ENCODE measurements around the gene RAI1. TPM values are rescaled to one million over a fixed set of nuclear protein-coding genes. Genes with fewer than 3 reads are reported as not detected.
"Not testable (repeated sequence)": the region's sequence is repeated elsewhere in the genome, so short reads cannot be mapped to it uniquely, and the experiment has no call there.

The RAI1 gene
- total RNA-seq, 1 donor from 2014 or later = 29.2 TPM

DNA sequence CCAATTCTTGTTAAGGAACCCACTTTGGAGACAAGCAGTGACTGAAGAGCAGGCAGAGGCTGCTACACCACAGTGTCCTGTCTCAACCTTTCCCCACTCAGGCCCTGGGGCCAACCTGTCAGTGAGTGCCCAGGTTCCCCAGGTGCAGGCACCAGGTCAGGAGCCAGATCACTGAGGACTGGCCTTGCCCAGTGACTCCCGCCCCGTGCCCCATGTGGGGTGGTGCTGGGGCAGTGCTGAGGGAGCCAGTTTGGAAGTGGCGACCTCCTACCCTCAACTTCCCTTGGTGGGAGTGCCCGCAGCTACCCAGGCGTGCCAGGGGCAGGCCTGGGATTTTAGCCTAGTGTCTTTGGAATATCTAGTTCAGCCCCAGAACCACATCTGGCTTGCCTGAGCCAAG lies 126.2 kb downstream of the RAI1 start:
- no peak for TF ChIP-seq POLR2AphosphoS5 (IDR thresholded peaks at IDR 0.05; ENCODE audit: insufficient read depth in 1 of 2, low read depth in 1 of 2)
- TF ChIP-seq, protein P1, sequence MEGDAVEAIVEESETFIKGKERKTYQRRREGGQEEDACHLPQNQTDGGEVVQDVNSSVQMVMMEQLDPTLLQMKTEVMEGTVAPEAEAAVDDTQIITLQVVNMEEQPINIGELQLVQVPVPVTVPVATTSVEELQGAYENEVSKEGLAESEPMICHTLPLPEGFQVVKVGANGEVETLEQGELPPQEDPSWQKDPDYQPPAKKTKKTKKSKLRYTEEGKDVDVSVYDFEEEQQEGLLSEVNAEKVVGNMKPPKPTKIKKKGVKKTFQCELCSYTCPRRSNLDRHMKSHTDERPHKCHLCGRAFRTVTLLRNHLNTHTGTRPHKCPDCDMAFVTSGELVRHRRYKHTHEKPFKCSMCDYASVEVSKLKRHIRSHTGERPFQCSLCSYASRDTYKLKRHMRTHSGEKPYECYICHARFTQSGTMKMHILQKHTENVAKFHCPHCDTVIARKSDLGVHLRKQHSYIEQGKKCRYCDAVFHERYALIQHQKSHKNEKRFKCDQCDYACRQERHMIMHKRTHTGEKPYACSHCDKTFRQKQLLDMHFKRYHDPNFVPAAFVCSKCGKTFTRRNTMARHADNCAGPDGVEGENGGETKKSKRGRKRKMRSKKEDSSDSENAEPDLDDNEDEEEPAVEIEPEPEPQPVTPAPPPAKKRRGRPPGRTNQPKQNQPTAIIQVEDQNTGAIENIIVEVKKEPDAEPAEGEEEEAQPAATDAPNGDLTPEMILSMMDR (IDR thresholded peaks at IDR 0.05) = no peak
- TF ChIP-seq POLR2A (IDR thresholded peaks at IDR 0.05) = no peak
- H3K4me1 ChIP-seq = peaks cover 36% of the 10 kb centered on the region
- intact Hi-C loops (cut with DNase I) = no loop called here
- no peak overlapping the region for H3K27ac ChIP-seq
- no peaks in the 10 kb centered on the region for H3K27me3 ChIP-seq
- no peak for DNase-seq (ENCODE audit: extremely low spot score in 2 of 2)
- no peaks in the 10 kb centered on the region for H3K9me3 ChIP-seq
- no peak overlapping the region for H3K4me3 ChIP-seq
- H3K36me3 ChIP-seq = peaks cover 0 to 13% of the 10 kb centered on the region in 2 donors

DNA sequence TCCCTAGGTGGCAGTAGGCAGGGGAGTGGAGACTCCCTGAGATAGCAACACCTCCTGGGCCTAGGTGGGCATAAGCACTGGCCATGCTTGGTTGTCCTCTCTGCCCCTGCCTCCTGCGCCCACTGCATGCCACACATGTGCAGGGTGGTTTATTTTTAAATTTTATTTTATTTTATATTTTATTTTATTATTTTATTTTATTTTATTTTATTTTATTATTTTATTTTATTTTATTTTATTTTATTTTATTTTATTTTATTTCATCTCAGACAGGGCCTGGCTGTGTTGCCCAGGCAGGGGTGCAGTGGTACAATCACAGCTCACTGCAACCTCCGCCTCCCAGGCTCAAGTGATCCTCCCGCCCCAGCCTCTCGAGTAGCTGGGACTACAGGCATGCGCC lies 126.9 kb downstream of the RAI1 start:
- intact Hi-C loops (cut with DNase I) = not testable (repeated sequence)
- H3K36me3 ChIP-seq = peaks cover 0 to 21% of the 10 kb centered on the region in 2 donors

DNA sequence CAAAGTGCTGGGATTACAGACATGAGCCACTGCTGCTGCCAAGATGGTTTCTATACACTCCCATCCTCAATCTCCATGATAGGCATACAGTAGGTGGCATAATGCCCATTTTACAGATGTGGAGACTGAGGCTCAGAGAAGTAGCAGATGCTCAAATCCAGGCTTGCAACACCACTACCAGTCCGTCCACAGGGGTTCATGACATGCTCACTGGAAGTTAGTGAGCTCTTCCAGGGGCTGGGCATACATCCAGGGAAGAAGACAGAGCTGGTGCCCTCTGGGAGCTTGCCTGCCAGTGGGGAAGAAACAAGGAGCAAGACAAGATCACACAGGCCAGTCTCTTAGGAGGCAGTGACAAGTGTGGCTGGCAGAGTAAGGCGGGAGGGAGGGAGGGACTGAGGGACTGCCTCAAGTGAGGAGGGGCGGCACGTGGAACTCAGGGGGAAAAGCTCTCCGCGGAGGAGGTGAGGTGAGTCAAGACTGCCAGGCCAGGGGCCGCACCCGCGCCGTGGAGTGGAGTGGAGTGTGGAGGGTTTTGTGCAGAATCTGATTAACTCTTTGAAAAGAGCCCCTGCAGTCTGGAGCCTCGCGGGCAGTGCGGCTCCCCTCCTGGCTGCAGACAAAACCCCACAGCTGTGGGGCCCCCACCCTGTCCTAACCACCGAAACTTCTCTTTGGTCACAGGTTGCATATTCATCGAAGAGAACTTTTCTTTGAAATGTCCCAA lies 127.6 kb downstream of the RAI1 start:
- peaks cover 48% of the 10 kb centered on the region for H3K4me1 ChIP-seq

More for the DNA sequence above, 126.9 kb downstream of the RAI1 start:
- peaks cover 44% of the 10 kb centered on the region for H3K4me1 ChIP-seq
- H3K9me3 ChIP-seq; H3K4me3 ChIP-seq; DNase-seq (ENCODE audit: extremely low spot score in 2 of 2); H3K27ac ChIP-seq; H3K27me3 ChIP-seq: not testable (repeated sequence)

DNA sequence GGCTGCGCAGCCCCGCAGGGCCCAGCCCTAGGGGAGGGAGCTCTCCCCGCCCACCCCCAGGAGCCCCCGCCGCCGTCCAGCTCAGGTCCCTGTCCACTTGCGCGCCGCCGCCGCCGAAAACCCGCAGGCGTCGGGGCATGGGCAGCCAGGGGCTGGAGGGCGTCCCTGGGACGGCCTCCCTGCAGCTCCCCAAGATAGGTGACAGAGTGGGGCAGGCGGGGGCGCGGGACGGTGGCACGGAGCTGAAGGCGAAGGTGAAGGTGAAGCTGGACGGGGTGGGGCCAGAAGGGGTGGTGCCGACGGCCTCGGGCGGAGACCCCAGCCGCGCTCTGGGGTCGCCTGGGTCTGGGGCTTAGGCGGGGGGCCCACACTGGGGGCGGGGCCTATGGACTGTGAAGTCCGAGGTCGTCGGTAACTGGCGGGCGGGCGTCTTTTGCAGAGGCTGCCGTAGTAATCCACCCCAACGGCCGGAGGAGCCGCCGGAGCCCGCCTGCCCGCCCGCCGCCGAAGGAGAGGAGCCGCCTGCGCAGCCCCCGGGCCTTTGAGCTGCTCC lies 128.3 kb downstream of the RAI1 start:
- H3K9me3 ChIP-seq = no peaks in the 10 kb centered on the region
- no peaks in the 10 kb centered on the region for H3K27me3 ChIP-seq
- H3K4me1 ChIP-seq = peaks cover 56% of the 10 kb centered on the region
- intact Hi-C loops (cut with DNase I) = loop anchor here (10.0 kb wide), 1 partner anchor 115 kb away; no protein-coding TSS in a partner anchor
- peak overlapping the region; percentile 39 to 41 for H3K4me3 ChIP-seq
- H3K27ac ChIP-seq = peak overlapping the region; percentile 91
- peaks cover 0 to 34% of the 10 kb centered on the region in 2 donors for H3K36me3 ChIP-seq
- DNase-seq (ENCODE audit: extremely low spot score in 2 of 2) = no peak
- TF ChIP-seq POLR2A (IDR thresholded peaks at IDR 0.05) (no peak), POLR2AphosphoS5 (IDR thresholded peaks at IDR 0.05; ENCODE audit: insufficient read depth in 1 of 2, low read depth in 1 of 2) (no peak)
- TF ChIP-seq, protein P1 (IDR thresholded peaks at IDR 0.05) = no peak

More for the DNA sequence above, 127.6 kb downstream of the RAI1 start:
- no peak for DNase-seq (ENCODE audit: extremely low spot score in 2 of 2)
- TF ChIP-seq POLR2AphosphoS5 (IDR thresholded peaks at IDR 0.05; ENCODE audit: insufficient read depth in 1 of 2, low read depth in 1 of 2) (peak in 1 of 2 donors; percentile 13), POLR2A (IDR thresholded peaks at IDR 0.05) (no peak)
- Histone ChIP-seq H3K27ac (peak overlapping the region; percentile 91), H3K4me3 (no peak overlapping the region), H3K9me3 (no peaks in the 10 kb centered on the region), H3K27me3 (no peaks in the 10 kb centered on the region), H3K36me3 (peaks cover 0 to 28% of the 10 kb centered on the region in 2 donors)
- intact Hi-C loops (cut with DNase I) = no loop called here

DNA sequence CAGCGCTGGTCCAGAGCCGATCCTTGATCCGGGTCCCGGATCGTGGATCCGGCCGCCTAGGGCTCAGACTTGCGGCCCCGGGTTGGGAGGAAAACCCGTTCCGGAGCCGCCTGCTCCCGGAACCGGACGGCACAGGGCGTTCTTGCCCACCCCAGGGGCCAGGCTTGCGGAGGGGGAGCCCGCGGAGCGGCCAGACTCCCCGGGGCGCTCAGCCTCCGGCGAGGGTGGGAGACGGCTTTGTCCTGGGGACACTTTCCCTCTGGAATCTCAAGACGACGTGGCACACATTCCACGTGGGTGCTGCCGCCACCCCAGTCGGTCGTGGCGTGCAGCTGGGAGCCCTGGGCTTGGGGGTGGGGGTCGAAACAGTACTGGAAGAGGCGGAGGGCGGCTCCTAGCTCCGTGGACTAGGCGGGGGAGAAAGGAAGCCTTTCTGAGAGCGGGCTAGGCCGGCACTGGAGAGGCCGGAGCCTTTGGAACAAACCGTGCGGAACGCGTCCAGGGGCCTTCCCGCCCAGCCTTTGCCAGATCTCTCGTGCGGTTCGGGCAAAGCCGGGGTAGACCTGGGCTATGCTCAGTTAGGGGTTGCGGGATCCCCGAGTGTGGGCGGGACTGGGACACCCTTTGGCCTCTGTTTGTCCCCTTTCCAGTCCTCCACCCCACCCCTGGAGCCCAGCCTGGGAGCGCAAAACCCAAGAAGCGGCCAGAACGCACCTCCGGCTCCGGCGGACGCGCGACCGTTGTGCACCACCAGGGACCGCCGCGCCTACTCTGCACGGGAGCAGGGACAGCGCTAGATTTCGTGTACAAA lies 129.0 kb downstream of the RAI1 start:
- peaks cover 60% of the 10 kb centered on the region for H3K4me1 ChIP-seq
- H3K9me3 ChIP-seq = no peaks in the 10 kb centered on the region
- no peak for DNase-seq (ENCODE audit: extremely low spot score in 2 of 2)
- peak overlapping the region; percentile 91 for H3K27ac ChIP-seq
- H3K36me3 ChIP-seq = peaks cover 0 to 37% of the 10 kb centered on the region in 2 donors
- H3K27me3 ChIP-seq = no peaks in the 10 kb centered on the region
- intact Hi-C loops (cut with DNase I) = loop anchor here (10.0 kb wide), 1 partner anchor 115 kb away; no protein-coding TSS in a partner anchor
- TF ChIP-seq POLR2A (IDR thresholded peaks at IDR 0.05) (peak in 1 of 2 donors; percentile 7), POLR2AphosphoS5 (IDR thresholded peaks at IDR 0.05; ENCODE audit: insufficient read depth in 1 of 2, low read depth in 1 of 2) (peak; percentile 27 to 52)
- TF ChIP-seq, protein P1 (IDR thresholded peaks at IDR 0.05) = no peak
- peak overlapping the region; percentile 39 to 41 for H3K4me3 ChIP-seq
